B cell (primary cell): Measurements from ENCODE around the gene CCDC57.

Experiments
- EZH2 ChIP-seq: IDR thresholded peaks from 2 replicates; pipeline ENCODE4 v1.6.1; 2012; ENCODE audit warnings: borderline replicate concordance, low read depth, mild to moderate bottlenecking, moderate library complexity, low read length; ENCODE audit not compliant: insufficient read depth, poor library complexity, severe bottlenecking
- TF ChIP-seq, protein P1 (sequence below): fragments of 200-600 bp; IDR thresholded peaks from one replicate; pipeline ENCODE4 v1.8.0; 2022; ENCODE audit warnings: antibody characterized with exemption, mild to moderate bottlenecking

DNA sequence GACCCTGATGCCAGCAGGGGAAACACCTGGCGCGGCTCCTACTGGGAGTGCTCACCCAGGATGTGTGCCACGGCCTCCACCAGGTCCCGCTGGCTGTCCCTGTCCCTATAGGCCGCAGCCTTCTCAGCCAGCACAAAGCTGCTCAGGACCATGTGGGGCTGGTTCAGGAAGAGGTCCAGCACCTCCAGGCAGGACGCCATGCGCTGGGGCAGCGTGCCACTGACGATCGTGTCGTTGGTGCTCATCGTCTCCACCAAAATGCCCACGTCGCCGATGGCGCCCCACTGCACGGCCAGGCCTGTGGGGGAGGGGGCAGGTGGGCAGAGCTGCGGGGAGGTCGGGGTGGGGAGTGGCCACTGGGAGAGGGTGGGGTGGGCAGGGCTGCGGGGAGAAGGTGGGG is 131.1 kb downstream of the CCDC57 start:
- no peak for TF ChIP-seq EZH2
- TF ChIP-seq, protein P1, sequence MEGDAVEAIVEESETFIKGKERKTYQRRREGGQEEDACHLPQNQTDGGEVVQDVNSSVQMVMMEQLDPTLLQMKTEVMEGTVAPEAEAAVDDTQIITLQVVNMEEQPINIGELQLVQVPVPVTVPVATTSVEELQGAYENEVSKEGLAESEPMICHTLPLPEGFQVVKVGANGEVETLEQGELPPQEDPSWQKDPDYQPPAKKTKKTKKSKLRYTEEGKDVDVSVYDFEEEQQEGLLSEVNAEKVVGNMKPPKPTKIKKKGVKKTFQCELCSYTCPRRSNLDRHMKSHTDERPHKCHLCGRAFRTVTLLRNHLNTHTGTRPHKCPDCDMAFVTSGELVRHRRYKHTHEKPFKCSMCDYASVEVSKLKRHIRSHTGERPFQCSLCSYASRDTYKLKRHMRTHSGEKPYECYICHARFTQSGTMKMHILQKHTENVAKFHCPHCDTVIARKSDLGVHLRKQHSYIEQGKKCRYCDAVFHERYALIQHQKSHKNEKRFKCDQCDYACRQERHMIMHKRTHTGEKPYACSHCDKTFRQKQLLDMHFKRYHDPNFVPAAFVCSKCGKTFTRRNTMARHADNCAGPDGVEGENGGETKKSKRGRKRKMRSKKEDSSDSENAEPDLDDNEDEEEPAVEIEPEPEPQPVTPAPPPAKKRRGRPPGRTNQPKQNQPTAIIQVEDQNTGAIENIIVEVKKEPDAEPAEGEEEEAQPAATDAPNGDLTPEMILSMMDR, result no peak
